ENCODE data around the gene GMDS. TPM values are rescaled to one million over a fixed set of nuclear protein-coding genes. Genes with fewer than 3 reads are reported as not detected.

The GMDS gene
- total RNA-seq, 1 donor = 23.2 TPM

DNA sequence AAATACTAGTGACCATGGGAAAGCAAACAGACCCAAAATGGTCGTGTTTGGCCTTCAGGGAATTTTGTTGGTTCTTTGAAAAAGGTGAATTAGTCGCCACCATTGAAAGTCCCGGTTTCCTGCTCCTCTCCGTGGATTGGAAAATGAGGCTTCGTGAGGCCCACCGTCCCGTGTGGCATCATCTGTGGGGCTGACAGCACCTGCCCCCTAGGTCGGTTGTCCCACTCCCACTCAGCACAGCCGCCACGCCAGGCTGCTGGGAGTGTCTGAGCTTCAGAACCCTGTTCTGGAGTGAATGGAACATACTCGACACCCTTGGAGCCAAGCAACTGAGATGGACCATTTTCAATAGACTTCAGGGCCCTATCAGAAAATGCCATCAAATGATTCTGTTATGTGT, 668.7 kb downstream of the GMDS start:
- Histone ChIP-seq H3K27me3 (ENCODE audit: insufficient read depth, low read length) (no peaks in the 10 kb centered on the region), H3K27ac (ENCODE audit: low read depth, low read length) (no peak overlapping the region), H3K9me3 (ENCODE audit: low read depth, low read length) (no peaks in the 10 kb centered on the region), H3K79me2 (ENCODE audit: insufficient read depth, low read length) (no peaks in the 10 kb centered on the region), H4K20me1 (ENCODE audit: insufficient read depth, low read length) (no peaks in the 10 kb centered on the region), H2AFZ (ENCODE audit: low read length) (no peak overlapping the region), H3K4me2 (ENCODE audit: insufficient read depth, low read length) (no peak overlapping the region), H3K4me1 (ENCODE audit: insufficient read depth, low read length) (peaks cover 38% of the 10 kb centered on the region), H3K36me3 (ENCODE audit: insufficient read depth, low read length) (no peaks in the 10 kb centered on the region), H3K4me3 (ENCODE audit: insufficient read depth, low read length) (no peak overlapping the region)
- DNase-seq (ENCODE audit: insufficient read length, low spot score, missing footprints) = no peak
- TF ChIP-seq, protein P1, sequence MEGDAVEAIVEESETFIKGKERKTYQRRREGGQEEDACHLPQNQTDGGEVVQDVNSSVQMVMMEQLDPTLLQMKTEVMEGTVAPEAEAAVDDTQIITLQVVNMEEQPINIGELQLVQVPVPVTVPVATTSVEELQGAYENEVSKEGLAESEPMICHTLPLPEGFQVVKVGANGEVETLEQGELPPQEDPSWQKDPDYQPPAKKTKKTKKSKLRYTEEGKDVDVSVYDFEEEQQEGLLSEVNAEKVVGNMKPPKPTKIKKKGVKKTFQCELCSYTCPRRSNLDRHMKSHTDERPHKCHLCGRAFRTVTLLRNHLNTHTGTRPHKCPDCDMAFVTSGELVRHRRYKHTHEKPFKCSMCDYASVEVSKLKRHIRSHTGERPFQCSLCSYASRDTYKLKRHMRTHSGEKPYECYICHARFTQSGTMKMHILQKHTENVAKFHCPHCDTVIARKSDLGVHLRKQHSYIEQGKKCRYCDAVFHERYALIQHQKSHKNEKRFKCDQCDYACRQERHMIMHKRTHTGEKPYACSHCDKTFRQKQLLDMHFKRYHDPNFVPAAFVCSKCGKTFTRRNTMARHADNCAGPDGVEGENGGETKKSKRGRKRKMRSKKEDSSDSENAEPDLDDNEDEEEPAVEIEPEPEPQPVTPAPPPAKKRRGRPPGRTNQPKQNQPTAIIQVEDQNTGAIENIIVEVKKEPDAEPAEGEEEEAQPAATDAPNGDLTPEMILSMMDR (IDR thresholded peaks at IDR 0.05; ENCODE audit: extremely low read depth, low read depth, low read length) = no peak

DNA sequence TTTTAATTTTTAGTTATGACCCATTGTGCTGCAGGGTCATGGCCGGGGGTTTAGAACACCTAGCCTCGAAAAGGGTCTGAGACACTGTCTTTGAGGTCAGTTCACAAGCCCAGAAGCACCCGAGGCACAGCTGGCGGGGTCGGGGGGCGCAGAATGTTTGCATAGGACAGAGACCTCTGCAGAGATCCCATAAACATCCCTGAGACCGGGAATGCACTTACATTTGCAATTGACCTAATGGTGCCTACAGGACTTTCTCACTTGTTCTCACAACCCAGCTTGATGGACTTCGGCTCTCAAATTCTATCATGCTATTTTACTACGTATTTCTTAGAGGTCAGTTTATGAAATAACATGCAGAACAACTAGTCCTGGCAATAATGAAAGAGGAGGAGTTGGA, 669.2 kb downstream of the GMDS start:
- no peak overlapping the region for H3K4me3 ChIP-seq (ENCODE audit: insufficient read depth, low read length)
- peak; percentile 56 for DNase-seq (ENCODE audit: insufficient read length, low spot score, missing footprints)
- H3K36me3 ChIP-seq (ENCODE audit: insufficient read depth, low read length) = no peaks in the 10 kb centered on the region
- peak overlapping the region; percentile 86 for H2AFZ ChIP-seq (ENCODE audit: low read length)
- H3K79me2 ChIP-seq (ENCODE audit: insufficient read depth, low read length) = no peaks in the 10 kb centered on the region
- H3K27me3 ChIP-seq (ENCODE audit: insufficient read depth, low read length) = no peaks in the 10 kb centered on the region
- no peaks in the 10 kb centered on the region for H4K20me1 ChIP-seq (ENCODE audit: insufficient read depth, low read length)
- peak overlapping the region; percentile 57 for H3K27ac ChIP-seq (ENCODE audit: low read depth, low read length)
- peaks cover 3% of the 10 kb centered on the region for H3K9me3 ChIP-seq (ENCODE audit: low read depth, low read length)
- H3K4me2 ChIP-seq (ENCODE audit: insufficient read depth, low read length) = peak overlapping the region; percentile 82
- peaks cover 38% of the 10 kb centered on the region for H3K4me1 ChIP-seq (ENCODE audit: insufficient read depth, low read length)
- TF ChIP-seq, protein P1 (IDR thresholded peaks at IDR 0.05; ENCODE audit: extremely low read depth, low read depth, low read length) = no peak

DNA sequence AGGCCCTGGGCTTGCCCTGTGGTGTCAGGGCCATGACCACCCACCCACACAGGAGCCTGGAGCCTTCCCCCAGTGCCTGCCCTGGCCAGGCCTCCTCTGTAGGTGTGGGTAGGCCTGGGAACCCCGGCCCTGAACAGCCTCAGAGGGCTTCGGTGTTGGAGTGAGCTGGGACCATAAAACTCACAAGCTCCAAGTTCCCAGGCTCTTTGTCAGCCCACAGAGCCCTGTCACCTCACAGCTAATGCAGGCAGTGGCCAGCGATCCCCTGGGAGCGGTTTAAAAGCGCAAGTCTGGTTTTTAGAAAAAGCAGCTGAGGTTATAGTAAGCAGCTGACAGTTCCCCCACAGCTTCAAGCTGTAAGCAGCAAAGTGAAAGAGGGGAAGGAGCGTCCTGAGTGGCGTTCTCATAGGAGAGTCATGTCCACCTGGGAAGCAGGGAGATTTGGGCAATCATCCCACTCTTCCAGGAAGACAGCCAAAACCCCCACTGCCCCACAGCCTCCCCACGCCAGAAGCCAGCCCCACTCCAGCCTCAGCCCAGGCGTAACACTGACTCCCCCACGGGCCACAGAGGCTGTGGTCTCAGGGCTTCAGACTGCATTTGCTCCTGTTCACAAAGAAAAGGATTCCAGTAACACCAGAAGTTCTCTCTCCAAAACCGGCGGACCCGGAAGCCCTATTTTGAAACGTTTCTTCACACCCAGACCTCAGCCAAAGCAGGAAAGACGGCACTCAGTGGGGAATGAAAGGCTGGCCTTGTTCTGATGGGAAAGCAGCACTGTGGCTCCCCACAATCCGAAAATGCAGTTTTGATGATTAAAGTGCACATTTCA, 670.0 kb downstream of the GMDS start:
- Histone ChIP-seq H4K20me1 (ENCODE audit: insufficient read depth, low read length) (no peaks in the 10 kb centered on the region), H2AFZ (ENCODE audit: low read length) (peak overlapping the region; percentile 86), H3K4me1 (ENCODE audit: insufficient read depth, low read length) (peaks cover 38% of the 10 kb centered on the region), H3K4me2 (ENCODE audit: insufficient read depth, low read length) (peak overlapping the region; percentile 82), H3K4me3 (ENCODE audit: insufficient read depth, low read length) (peak overlapping the region; percentile 50), H3K9me3 (ENCODE audit: low read depth, low read length) (peaks cover 3% of the 10 kb centered on the region), H3K27me3 (ENCODE audit: insufficient read depth, low read length) (no peaks in the 10 kb centered on the region), H3K36me3 (ENCODE audit: insufficient read depth, low read length) (no peaks in the 10 kb centered on the region), H3K79me2 (ENCODE audit: insufficient read depth, low read length) (no peaks in the 10 kb centered on the region), H3K27ac (ENCODE audit: low read depth, low read length) (peak overlapping the region; percentile 57)
- peak; percentile 86 for DNase-seq (ENCODE audit: insufficient read length, low spot score, missing footprints)
- TF ChIP-seq, protein P1 (IDR thresholded peaks at IDR 0.05; ENCODE audit: extremely low read depth, low read depth, low read length) = no peak

DNA sequence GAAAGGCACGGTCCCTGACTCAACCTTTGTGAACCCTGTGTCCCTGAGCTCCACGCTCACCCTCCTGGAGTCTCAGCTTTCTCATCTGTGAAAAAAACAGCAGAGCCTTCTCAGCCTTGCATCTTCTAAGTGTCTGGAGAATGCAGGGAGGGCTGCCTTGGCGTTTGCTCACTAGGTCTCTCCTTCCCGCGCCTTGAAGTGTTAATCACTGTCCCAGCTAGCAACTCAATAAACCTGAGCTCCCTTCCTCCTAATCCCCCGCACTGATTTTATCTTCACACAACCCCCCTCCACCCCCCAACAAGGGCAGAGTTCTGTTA, 670.6 kb downstream of the GMDS start:
- TF ChIP-seq, protein P1 (IDR thresholded peaks at IDR 0.05; ENCODE audit: extremely low read depth, low read depth, low read length) = no peak
- Histone ChIP-seq H4K20me1 (ENCODE audit: insufficient read depth, low read length) (no peaks in the 10 kb centered on the region), H3K4me2 (ENCODE audit: insufficient read depth, low read length) (peak overlapping the region; percentile 82), H3K4me3 (ENCODE audit: insufficient read depth, low read length) (peak overlapping the region; percentile 50), H3K4me1 (ENCODE audit: insufficient read depth, low read length) (peaks cover 35% of the 10 kb centered on the region), H3K27ac (ENCODE audit: low read depth, low read length) (peak overlapping the region; percentile 57), H3K27me3 (ENCODE audit: insufficient read depth, low read length) (no peaks in the 10 kb centered on the region), H3K9me3 (ENCODE audit: low read depth, low read length) (peaks cover 3% of the 10 kb centered on the region), H2AFZ (ENCODE audit: low read length) (peak overlapping the region; percentile 86), H3K36me3 (ENCODE audit: insufficient read depth, low read length) (no peaks in the 10 kb centered on the region), H3K79me2 (ENCODE audit: insufficient read depth, low read length) (no peaks in the 10 kb centered on the region)
- DNase-seq (ENCODE audit: insufficient read length, low spot score, missing footprints) = no peak
